Lung (tissue), 12 donors: ENCODE results near the gene TTC22. TPM values are rescaled to one million over a fixed set of nuclear protein-coding genes. Genes with fewer than 3 reads are reported as not detected.

ENCODE experiments used
- ATAC-seq: fragments of 200-7000 bp; cut with Tn5 transposase; one replicate; pipeline ENCODE4 v1.9.1; 2020; ENCODE audit warnings: moderate number of reproducible peaks; ENCODE audit not compliant: insufficient read depth, low FRiP score
- DNase-seq, 3 donors: peaks; one replicate each; pipeline ENCODE4 v3.0.0-alpha.2; 2013 to 2017
- H3K27ac ChIP-seq, 2 donors: one replicate each; pipeline ENCODE4 v1.5.1; 2013; ENCODE audit warnings: mild to moderate bottlenecking in 2 of 2, moderate library complexity in 2 of 2, control low read depth in 1 of 2, inconsistent platforms in 1 of 2, low read depth in 1 of 2, low read length in 1 of 2
- H3K27me3 ChIP-seq, 3 donors: one replicate each; pipeline ENCODE4 v1.5.1; 2013; ENCODE audit warnings: low read length in 2 of 3; ENCODE audit not compliant: control insufficient read depth in 3 of 3, insufficient read depth in 3 of 3
- H3K36me3 ChIP-seq, 4 donors: one replicate each; pipeline ENCODE4 v1.5.1; 2013; ENCODE audit warnings: low read length in 4 of 4, mild to moderate bottlenecking in 1 of 4, moderate library complexity in 1 of 4; ENCODE audit not compliant: control insufficient read depth in 4 of 4, insufficient read depth in 4 of 4
- H3K4me1 ChIP-seq, 5 donors: one replicate each; pipeline ENCODE4 v1.5.1; 2013; ENCODE audit warnings: low read length in 5 of 5, mild to moderate bottlenecking in 2 of 5, moderate library complexity in 1 of 5; ENCODE audit not compliant: control insufficient read depth in 5 of 5, insufficient read depth in 5 of 5
- H3K4me3 ChIP-seq: one replicate; pipeline ENCODE4 v1.5.1; 2013; ENCODE audit warnings: mild to moderate bottlenecking, control low read depth, moderate library complexity
- H3K9ac ChIP-seq, 2 donors: one replicate each; pipeline ENCODE4 v1.5.1; 2013; ENCODE audit warnings: low read length in 2 of 2, control low read depth in 1 of 2; ENCODE audit not compliant: insufficient read depth in 1 of 2
- H3K9me3 ChIP-seq, 4 donors: one replicate each; pipeline ENCODE4 v1.5.1; 2013; ENCODE audit warnings: low read length in 3 of 4, mild to moderate bottlenecking in 1 of 4, moderate library complexity in 1 of 4; ENCODE audit not compliant: control insufficient read depth in 4 of 4, insufficient read depth in 3 of 4
- WGBS, 2 donors: extraction: QIAGEN DNeasy Blood & Tissue Kit; methylation state at CpG; one replicate each; pipeline ENCODE4 v1.1.7; 2013; 5-methylcytosine and 5-hydroxymethylcytosine counted together
- polyA plus RNA-seq, 2 donors: library from polyadenylated mRNA; stranded (reverse); fragments of 200-250 nt; gene quantifications; one replicate each; pipeline ENCODE4 v1.2.1, GENCODE V29; 2013
- total RNA-seq, 2 donors: library from RNA; depleted of rRNA in 1 of 2; stranded (reverse); fragments of >200 nt in 1 of 2; gene quantifications; one replicate each; pipeline ENCODE4 v1.2.1, GENCODE V29; 2014 to 2021
- TF ChIP-seq, protein P1 (sequence below): IDR thresholded peaks from 2 replicates; pipeline ENCODE4 v1.5.1; 2012; ENCODE audit warnings: mild to moderate bottlenecking; ENCODE audit errors: control extremely low read depth, extremely low read depth
- donor health status: control.
- donor health status: control.
- donor health status: Bipolar disorder and iron deficiency.
- donor health status: healthy.
- donor health status: DM: yes; HTN: yes; CAD: no.

TTC22 gene
- total and polyA plus RNA-seq, 4 donors, result 2.9 to 6.6 (median 3.5) TPM

- WGBS, 2 donors, result 60 to 69% methylated on average over 13 of the region's 13 CpGs
- peaks cover 0 to 14% (median 0%) of the 10 kb centered on the region in 5 donors for H3K4me1 ChIP-seq
- DNase-seq, result no peak
- no peaks in the 10 kb centered on the region for H3K36me3 ChIP-seq
- H3K27ac ChIP-seq, result peak overlapping the region in 1 of 2 donors; percentile 54
- no peaks in the 10 kb centered on the region for H3K27me3 ChIP-seq
- H3K4me3 ChIP-seq, result peak overlapping the region; percentile 15
- TF ChIP-seq, protein P1, sequence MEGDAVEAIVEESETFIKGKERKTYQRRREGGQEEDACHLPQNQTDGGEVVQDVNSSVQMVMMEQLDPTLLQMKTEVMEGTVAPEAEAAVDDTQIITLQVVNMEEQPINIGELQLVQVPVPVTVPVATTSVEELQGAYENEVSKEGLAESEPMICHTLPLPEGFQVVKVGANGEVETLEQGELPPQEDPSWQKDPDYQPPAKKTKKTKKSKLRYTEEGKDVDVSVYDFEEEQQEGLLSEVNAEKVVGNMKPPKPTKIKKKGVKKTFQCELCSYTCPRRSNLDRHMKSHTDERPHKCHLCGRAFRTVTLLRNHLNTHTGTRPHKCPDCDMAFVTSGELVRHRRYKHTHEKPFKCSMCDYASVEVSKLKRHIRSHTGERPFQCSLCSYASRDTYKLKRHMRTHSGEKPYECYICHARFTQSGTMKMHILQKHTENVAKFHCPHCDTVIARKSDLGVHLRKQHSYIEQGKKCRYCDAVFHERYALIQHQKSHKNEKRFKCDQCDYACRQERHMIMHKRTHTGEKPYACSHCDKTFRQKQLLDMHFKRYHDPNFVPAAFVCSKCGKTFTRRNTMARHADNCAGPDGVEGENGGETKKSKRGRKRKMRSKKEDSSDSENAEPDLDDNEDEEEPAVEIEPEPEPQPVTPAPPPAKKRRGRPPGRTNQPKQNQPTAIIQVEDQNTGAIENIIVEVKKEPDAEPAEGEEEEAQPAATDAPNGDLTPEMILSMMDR, result no peak
- peak overlapping the region; percentile 4 to 60 for H3K9ac ChIP-seq
- ATAC-seq, result no peak
- no peaks in the 10 kb centered on the region for H3K9me3 ChIP-seq
Observed at GRCh38 chr1:54764922-54765561, 36.1 kb downstream of the TTC22 start.

DNA sequence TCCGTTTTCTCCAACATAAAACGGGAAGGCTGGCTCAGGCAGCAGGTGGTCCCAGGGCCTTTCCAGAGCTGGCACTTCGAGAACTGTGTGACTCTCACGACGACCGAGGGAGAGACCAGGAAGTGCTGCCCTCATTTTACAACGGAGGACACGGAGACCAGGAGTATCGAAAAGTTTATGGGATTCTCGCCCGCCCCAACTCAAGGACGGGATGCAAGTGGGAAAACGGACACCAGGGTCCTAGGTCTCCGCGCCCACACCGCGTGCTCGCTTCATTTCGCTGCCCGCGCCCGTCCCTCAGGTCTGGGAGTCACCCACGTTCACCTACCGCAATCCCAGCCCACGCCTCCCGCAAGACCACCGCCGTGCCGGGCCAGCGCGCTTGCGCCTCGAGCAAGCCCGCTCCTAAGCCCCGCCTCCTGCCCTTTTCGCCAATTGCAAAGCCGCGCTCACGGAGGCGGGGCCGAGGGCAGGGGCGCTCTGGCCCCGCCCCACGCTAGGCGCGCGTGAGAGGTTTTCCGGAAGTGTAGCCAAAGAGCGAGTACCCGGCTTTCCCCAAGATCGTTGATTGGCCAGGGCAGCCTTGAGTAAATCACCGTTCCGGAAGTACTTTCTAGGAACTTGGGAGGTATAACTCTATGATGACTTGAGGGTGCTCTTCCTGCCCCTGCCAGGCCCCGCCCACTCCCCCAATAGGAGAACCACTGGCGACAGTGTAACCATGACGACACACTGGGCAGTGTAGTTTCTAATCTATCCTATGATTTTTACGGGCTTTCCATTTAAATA, 36.8 kb downstream of the TTC22 start, which contains the start of gene PARS2:
TSS of gene PARS2 (minus strand) at position 391 of the 789 bp plus-strand sequence. CDS start 5,362 bp downstream, outside the sequence.
- Histone ChIP-seq H3K4me1 (peaks cover 0 to 14% (median 0%) of the 10 kb centered on the region in 5 donors), H3K36me3 (no peaks in the 10 kb centered on the region), H3K4me3 (peak within 1 kb of the TSS; percentile 91), H3K9ac (peak within 1 kb of the TSS; percentile 89 to 91), H3K27me3 (no peaks in the 10 kb centered on the region), H3K9me3 (no peaks in the 10 kb centered on the region), H3K27ac (peak within 1 kb of the TSS; percentile 74 to 85)
- peak; percentile 99 for ATAC-seq
- peak; percentile 98 to 100 (median 100) for DNase-seq
- TF ChIP-seq, protein P1, result no peak
- WGBS, 2 donors, result 0 to 1% methylated on average over 56 to 57 of the region's 57 CpGs

DNA sequence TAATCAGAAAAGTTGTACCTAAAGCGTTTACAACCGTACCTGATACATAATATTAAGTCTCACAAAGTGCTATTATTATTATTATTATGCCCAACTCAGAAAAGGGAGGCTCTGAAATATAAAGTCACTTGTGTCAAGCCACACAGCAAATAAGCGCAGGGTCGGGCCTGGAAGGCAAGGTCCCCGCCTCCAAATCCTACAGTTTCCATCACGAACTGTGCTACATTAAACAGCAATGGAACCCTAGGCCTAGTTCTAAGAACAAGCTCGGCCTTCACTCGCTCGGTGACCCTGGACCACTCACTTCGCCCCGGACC, 37.3 kb downstream of the TTC22 start:
- Histone ChIP-seq H3K4me1 (peaks cover 0 to 14% (median 0%) of the 10 kb centered on the region in 5 donors), H3K4me3 (peak overlapping the region; percentile 91), H3K27me3 (no peaks in the 10 kb centered on the region), H3K9ac (peak overlapping the region; percentile 89 to 91), H3K36me3 (peaks cover 0 to under 1% (median 0%) of the 10 kb centered on the region in 4 donors), H3K27ac (peak overlapping the region; percentile 74 to 85), H3K9me3 (no peaks in the 10 kb centered on the region)
- TF ChIP-seq, protein P1, result no peak
- ATAC-seq, result no peak
- no peak for DNase-seq
- WGBS, 2 donors, result 3 to 6% methylated on average over 11 of the region's 11 CpGs
